PC-3 (cell line): ENCODE results near the gene DMAP1. TPM values are rescaled to one million over a fixed set of nuclear protein-coding genes. Genes with fewer than 3 reads are reported as not detected.
A peak's percentile ranks its signal among the peaks of the same experiment; 100 is the strongest.

Experiments
- ATAC-seq: fragments of 200-7000 bp; cut with Tn5 transposase; 2 replicates; pipeline ENCODE4 v1.9.1; 2020; ENCODE audit warnings: mild to moderate bottlenecking, moderate library complexity
- BruUV-seq: library from RNA; stranded (reverse); fragments of 400-500 nt; replicated peaks from 2 replicates; lab custom pipeline; 2021; lab: Mats Ljungman, UMichigan
- CTCF ChIA-PET: fragments of 300-600 bp; sonication (Branson Sonifier 250); formaldehyde crosslinking; loops from one replicate; lab custom pipeline; 2022; ENCODE audit warnings: antibody characterized with exemption; lab: Charles Lee
- POLR2A ChIA-PET: fragments of 300-600 bp; sonication (Branson Sonifier 250); formaldehyde crosslinking; loops from one replicate; lab custom pipeline; 2022; ENCODE audit warnings: antibody characterized with exemption; ENCODE audit not compliant: unreplicated experiment; lab: Charles Lee
- DNase-seq: peaks from one replicate; pipeline ENCODE4 v3.0.0-alpha.2; 2015
- H2AFZ ChIP-seq: fragments of 300-600 bp; sonication (generic); 2 replicates; pipeline ENCODE4 v1.6.0; 2016; ENCODE audit warnings: antibody characterized with exemption, low read length
- H3F3A ChIP-seq: fragments of 300-600 bp; sonication (generic); one replicate; pipeline ENCODE4 v1.6.0; 2017; ENCODE audit warnings: antibody characterized with exemption, low read length, control low read depth, mild to moderate bottlenecking; ENCODE audit not compliant: unreplicated experiment
- H3K27ac ChIP-seq: fragments of 300-600 bp; sonication (generic); 2 replicates; pipeline ENCODE4 v1.5.1; 2016; ENCODE audit warnings: mild to moderate bottlenecking, low read length
- H3K27me3 ChIP-seq: fragments of 300-600 bp; sonication (generic); 2 replicates; pipeline ENCODE4 v1.6.1; 2016; ENCODE audit warnings: low read length, mixed read lengths
- H3K36me3 ChIP-seq: fragments of 300-600 bp; sonication (generic); 2 replicates; pipeline ENCODE4 v1.6.1; 2016; ENCODE audit warnings: low read depth, mixed run types, low read length, mixed read lengths
- H3K4me1 ChIP-seq: fragments of 300-600 bp; sonication (generic); 2 replicates; pipeline ENCODE4 v1.5.1; 2016; ENCODE audit warnings: low read length; ENCODE audit not compliant: insufficient read depth
- H3K4me2 ChIP-seq: fragments of 300-600 bp; sonication (generic); 2 replicates; pipeline ENCODE4 v1.6.0; 2016; ENCODE audit warnings: low read length
- H3K4me3 ChIP-seq: fragments of 300-600 bp; sonication (generic); 2 replicates; pipeline ENCODE4 v1.5.1; 2016; ENCODE audit warnings: mild to moderate bottlenecking, low read length, mixed read lengths
- H3K79me2 ChIP-seq: fragments of 300-600 bp; sonication (generic); 2 replicates; pipeline ENCODE4 v1.6.1; 2017; ENCODE audit warnings: low read length, mixed read lengths
- H3K9ac ChIP-seq: fragments of 300-600 bp; sonication (generic); 2 replicates; pipeline ENCODE4 v1.6.0; 2016; ENCODE audit warnings: mild to moderate bottlenecking, low read length
- H3K9me2 ChIP-seq: fragments of 300-600 bp; sonication (generic); replicated peaks from 2 replicates; pipeline ENCODE4 v1.6.1; 2016; ENCODE audit warnings: mixed run types, low read length, mixed read lengths
- H3K9me3 ChIP-seq: fragments of 300-600 bp; sonication (generic); 2 replicates; pipeline ENCODE4 v1.6.1; 2016; ENCODE audit warnings: low read length, mixed read lengths
- H4K20me1 ChIP-seq: fragments of 300-600 bp; sonication (generic); 2 replicates; pipeline ENCODE4 v1.6.1; 2016; ENCODE audit warnings: low read length, mixed read lengths
- CTCF ChIP-seq: fragments of 300-600 bp; sonication (generic); conservative IDR thresholded peaks from 2 replicates; pipeline ENCODE4 v1.5.1; 2017; ENCODE audit warnings: antibody characterized with exemption, low read depth, mild to moderate bottlenecking, low read length
- EZH2 ChIP-seq: fragments of 300-600 bp; sonication (generic); IDR thresholded peaks from one replicate; pipeline ENCODE4 v1.6.1; 2017; ENCODE audit warnings: antibody characterized with exemption, mild to moderate bottlenecking, low read length; ENCODE audit not compliant: unreplicated experiment
- EZH2phosphoT487 ChIP-seq: fragments of 300-600 bp; sonication (generic); IDR thresholded peaks from 2 replicates; pipeline ENCODE4 v1.6.1; 2018; ENCODE audit warnings: mild to moderate bottlenecking, antibody characterized with exemption, low read length, borderline replicate concordance
- intact Hi-C: fragments of 100-400 bp; cut with micrococcal nuclease; formaldehyde crosslinking; loops from 2 replicates; pipeline ENCODE4 v1.9.0; 2023
- total RNA-seq: library from RNA; depleted of rRNA; stranded (reverse); fragments of >200 nt; gene quantifications from 2 replicates; pipeline ENCODE4 v1.2.3, GENCODE V29; 2014

Gene DMAP1
- total RNA-seq, 1 experiment from 2014 or later = 55.5 TPM

DNA sequence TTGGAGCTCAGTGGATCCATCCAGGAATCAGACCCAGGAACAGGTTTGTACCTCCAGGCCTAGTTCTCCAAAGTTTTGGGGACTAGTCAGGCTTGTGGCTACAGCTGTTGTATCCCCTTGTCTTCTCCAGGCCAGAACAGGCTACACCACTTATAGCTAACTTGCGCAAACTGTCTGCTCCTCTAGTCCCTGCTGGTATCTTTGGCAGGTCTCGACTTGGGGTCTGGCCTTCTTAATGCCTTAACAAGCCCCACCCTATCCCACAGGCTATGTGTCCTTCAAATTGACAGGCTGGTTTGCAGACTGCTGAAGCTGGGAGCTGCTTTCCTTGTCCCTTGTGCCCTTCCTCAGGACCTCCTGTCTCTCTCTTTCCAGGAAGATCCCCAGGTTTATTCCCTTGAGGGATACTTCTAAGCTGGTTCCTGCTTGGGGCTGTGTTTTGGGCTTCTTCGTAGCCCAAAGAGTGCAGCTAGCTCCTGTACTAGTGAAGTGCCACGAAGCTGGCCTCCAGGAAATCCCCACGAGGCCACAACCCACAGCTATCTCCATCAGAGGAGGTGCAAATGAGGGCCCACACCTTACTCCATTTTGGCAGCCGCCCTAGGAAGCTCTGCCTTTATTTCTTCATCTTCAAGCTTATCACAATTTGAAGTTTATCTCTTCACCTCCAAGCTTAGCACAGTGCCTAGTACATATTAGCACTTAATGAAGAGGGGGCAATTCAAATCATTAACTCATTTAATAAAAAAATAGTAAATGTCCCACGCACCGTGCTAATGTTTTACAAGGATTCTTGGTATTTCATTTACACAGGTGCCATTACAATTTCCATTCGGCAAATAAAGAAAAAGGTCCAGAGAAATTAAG is 683 bp upstream of the DMAP1 start:
- H3K36me3 ChIP-seq = peaks cover 8% of the 10 kb centered on the region; the same call in 1 of the 2 replicates
- H2AFZ ChIP-seq = peak overlapping the region; percentile 93
- ChIA-PET POLR2A (interaction anchor here (0.7 kb wide), 1 partner anchor 73 kb away, joined by 3 read pairs; no protein-coding TSS in a partner anchor), CTCF (interaction anchor here (0.6 to 1.1 kb wide), 2 partner anchors 121 to 164 kb away, joined by 4 to 5 read pairs; no protein-coding TSS in a partner anchor)
- H3F3A ChIP-seq = no peaks in the 10 kb centered on the region
- BruUV-seq = TSS peak; percentile 76
- no peak for ATAC-seq
- H3K9ac ChIP-seq = peak overlapping the region; percentile 81
- peak overlapping the region; percentile 94 for H3K4me3 ChIP-seq
- peaks cover 10% of the 10 kb centered on the region for H3K79me2 ChIP-seq
- H3K4me2 ChIP-seq = peak overlapping the region; percentile 98
- intact Hi-C loops = loop anchor here (5.0 kb wide), 1 partner anchor 165 kb away; no protein-coding TSS in a partner anchor
- DNase-seq = no peak
- no peaks in the 10 kb centered on the region for H3K27me3 ChIP-seq
- no peaks in the 10 kb centered on the region for H4K20me1 ChIP-seq
- peaks cover 6% of the 10 kb centered on the region for H3K4me1 ChIP-seq
- no peaks in the 10 kb centered on the region for H3K9me2 ChIP-seq
- H3K9me3 ChIP-seq = no peaks in the 10 kb centered on the region
- no peak for TF ChIP-seq CTCF
- TF ChIP-seq EZH2phosphoT487 = no peak
- TF ChIP-seq EZH2 = no peak
- no peak overlapping the region for H3K27ac ChIP-seq

GRCh38 chr1:44217809-44218410 is 4.6 kb downstream of the DMAP1 start:
- POLR2A ChIA-PET = interaction anchor here (0.6 kb wide), 1 partner anchor 127 kb away, joined by 3 read pairs; no protein-coding TSS in a partner anchor
- no peak overlapping the region for H2AFZ ChIP-seq
- no TSS peak for BruUV-seq
- H3K4me2 ChIP-seq = no peak overlapping the region
- CTCF ChIA-PET = interaction anchor here (0.5 to 1.0 kb wide), 6 partner anchors 22 to 229 kb away, joined by 3 to 4 read pairs (median 3); no protein-coding TSS in a partner anchor
- no peak overlapping the region for H3K4me3 ChIP-seq
- DNase-seq = peak; percentile 81
- H3K36me3 ChIP-seq = peaks cover 33% of the 10 kb centered on the region; the same call in 1 of the 2 replicates
- H4K20me1 ChIP-seq = no peaks in the 10 kb centered on the region
- peak; percentile 94 for TF ChIP-seq CTCF
- TF ChIP-seq EZH2phosphoT487 = no peak
- no peaks in the 10 kb centered on the region for H3K27me3 ChIP-seq
- no peaks in the 10 kb centered on the region for H3K9me3 ChIP-seq
- H3K9me2 ChIP-seq = no peaks in the 10 kb centered on the region
- peaks cover 1% of the 10 kb centered on the region for H3K4me1 ChIP-seq
- H3K79me2 ChIP-seq = peaks cover 10% of the 10 kb centered on the region
- no peak overlapping the region for H3K9ac ChIP-seq
- no peaks in the 10 kb centered on the region for H3F3A ChIP-seq
- ATAC-seq = peak; percentile 61
- H3K27ac ChIP-seq = no peak overlapping the region
- intact Hi-C loops = loop anchor here (2.0 to 5.0 kb wide), 2 partner anchors 101 to 379 kb away; no protein-coding TSS in a partner anchor
